Activated T-cell treated with anti-CD3 and anti-CD28 coated beads for 24 hours (primary cell): ENCODE data around the gene PEX3.
"Not testable (repeated sequence)": the region's sequence is repeated elsewhere in the genome, so short reads cannot be mapped to it uniquely, and the experiment has no call there.

ENCODE experiments used
- DNase-seq: peaks from one replicate; pipeline ENCODE4 v3.0.0-alpha.2; 2020; ENCODE audit warnings: low read depth

Gene PEX3

GRCh38 chr6:143447865-143448264, 2.7 kb upstream of the PEX3 start:
- not testable (repeated sequence) for DNase-seq

- DNase-seq, result no peak
Measured at GRCh38 chr6:143449082-143449713, 1.4 kb upstream of the PEX3 start.

- DNase-seq, result peak; percentile 14
Measured at GRCh38 chr6:143449714-143450452, 722 bp upstream of the PEX3 start.

GRCh38 chr6:143451531-143451930, 926 bp downstream of the PEX3 start:
- no peak for DNase-seq

GRCh38 chr6:143457563-143458359, 7.2 kb downstream of the PEX3 start:
- DNase-seq, result no peak

GRCh38 chr6:143465546-143465945, 14.9 kb downstream of the PEX3 start:
- no peak for DNase-seq

GRCh38 chr6:143468026-143468425, 17.4 kb downstream of the PEX3 start:
- no peak for DNase-seq

- not testable (repeated sequence) for DNase-seq
Measured at GRCh38 chr6:143468823-143469222, 18.2 kb downstream of the PEX3 start.

- no peak for DNase-seq
Measured at GRCh38 chr6:143471822-143472221, 21.2 kb downstream of the PEX3 start.

GRCh38 chr6:143476545-143476944, 25.9 kb downstream of the PEX3 start:
- DNase-seq, result no peak

GRCh38 chr6:143478479-143479062, 28.0 kb downstream of the PEX3 start:
- no peak for DNase-seq

GRCh38 chr6:143482593-143482992, 32.0 kb downstream of the PEX3 start:
- no peak for DNase-seq

GRCh38 chr6:143485967-143486366, 35.4 kb downstream of the PEX3 start:
- DNase-seq, result no peak

- no peak for DNase-seq
Measured at GRCh38 chr6:143486752-143487151, 36.1 kb downstream of the PEX3 start.

- DNase-seq, result no peak
Measured at GRCh38 chr6:143490244-143490643, 39.6 kb downstream of the PEX3 start.

GRCh38 chr6:143490775-143491174, 40.2 kb downstream of the PEX3 start:
- no peak for DNase-seq

GRCh38 chr6:143496974-143497373, 46.4 kb downstream of the PEX3 start:
- no peak for DNase-seq

- no peak for DNase-seq
Measured at GRCh38 chr6:143498428-143498827, 47.8 kb downstream of the PEX3 start.

GRCh38 chr6:143501851-143502250, 51.2 kb downstream of the PEX3 start:
- DNase-seq, result no peak

GRCh38 chr6:143504369-143504768, 53.8 kb downstream of the PEX3 start:
- DNase-seq, result no peak

- no peak for DNase-seq
Measured at GRCh38 chr6:143505111-143505510, 54.5 kb downstream of the PEX3 start.

GRCh38 chr6:143505537-143505936, 54.9 kb downstream of the PEX3 start:
- no peak for DNase-seq

GRCh38 chr6:143506199-143506598, 55.6 kb downstream of the PEX3 start:
- no peak for DNase-seq
